GM23338 (cell line): ENCODE results near the gene IKZF1. TPM values are rescaled to one million over a fixed set of nuclear protein-coding genes. Genes with fewer than 3 reads are reported as not detected.
A peak's percentile ranks its signal among the peaks of the same experiment; 100 is the strongest.

Experiments used
- ATAC-seq: fragments of 200-7000 bp; cut with Tn5 transposase; 3 replicates; pipeline ENCODE4 v1.9.1; 2020
- DNase-seq: peaks from one replicate; pipeline ENCODE4 v3.0.0-alpha.2; 2015; ENCODE audit warnings: low spot score
- H2AFZ ChIP-seq: fragments of 200-600 bp; sonication (generic); 2 replicates; pipeline ENCODE4 v1.8.0; 2016; ENCODE audit warnings: antibody characterized with exemption, mild to moderate bottlenecking, moderate library complexity
- H3F3A ChIP-seq: fragments of 200-600 bp; sonication (generic); replicated peaks from 2 replicates; pipeline ENCODE4 v1.8.0; 2017; ENCODE audit warnings: antibody characterized with exemption, mixed run types, low read depth
- H3K27ac ChIP-seq: fragments of 200-600 bp; sonication (generic); 2 replicates; pipeline ENCODE4 v1.6.1; 2016; ENCODE audit warnings: low read depth
- H3K27me3 ChIP-seq: fragments of 200-600 bp; sonication (generic); 2 replicates; pipeline ENCODE4 v1.8.0; 2016; ENCODE audit warnings: mild to moderate bottlenecking, mixed run types, moderate library complexity; ENCODE audit not compliant: insufficient read depth
- H3K36me3 ChIP-seq: fragments of 200-600 bp; sonication (generic); 2 replicates; pipeline ENCODE4 v1.8.0; 2016; ENCODE audit warnings: mild to moderate bottlenecking; ENCODE audit not compliant: insufficient read depth
- H3K4me1 ChIP-seq: fragments of 200-600 bp; sonication (generic); 2 replicates; pipeline ENCODE4 v1.8.0; 2016; ENCODE audit warnings: mild to moderate bottlenecking, moderate library complexity; ENCODE audit not compliant: insufficient read depth
- H3K4me2 ChIP-seq: fragments of 200-600 bp; sonication (generic); 2 replicates; pipeline ENCODE4 v1.7.1; 2017; ENCODE audit warnings: mixed run types
- H3K4me3 ChIP-seq: fragments of 200-600 bp; sonication (generic); 2 replicates; pipeline ENCODE4 v1.6.1; 2016; ENCODE audit warnings: mixed run types
- H3K79me2 ChIP-seq: fragments of 200-600 bp; sonication (generic); replicated peaks from 2 replicates; pipeline ENCODE4 v1.8.0; 2017; ENCODE audit warnings: mild to moderate bottlenecking; ENCODE audit not compliant: insufficient read depth
- H3K9me2 ChIP-seq: fragments of 200-600 bp; sonication (generic); 2 replicates; pipeline ENCODE4 v1.8.0; 2017; ENCODE audit not compliant: insufficient read depth
- H4K20me1 ChIP-seq: fragments of 200-600 bp; sonication (generic); replicated peaks from 2 replicates; pipeline ENCODE4 v1.8.0; 2017; ENCODE audit warnings: mild to moderate bottlenecking; ENCODE audit not compliant: insufficient read depth
- H3K27ac Mint-ChIP-seq: 2 replicates; pipeline ENCODE4 v1.8.0; 2020; ENCODE audit warnings: inconsistent platforms, mild to moderate bottlenecking, moderate library complexity, mixed read lengths
- H3K27me3 Mint-ChIP-seq: 3 replicates; pipeline ENCODE4 v1.8.0; 2022; ENCODE audit warnings: low read depth, mild to moderate bottlenecking, moderate library complexity, mixed read lengths, inconsistent platforms; ENCODE audit not compliant: insufficient read depth, poor library complexity
- H3K36me3 Mint-ChIP-seq: 3 replicates; pipeline ENCODE4 v1.8.0; 2021; ENCODE audit warnings: low read depth, mild to moderate bottlenecking, inconsistent platforms, moderate library complexity, mixed read lengths
- H3K4me1 Mint-ChIP-seq: 3 replicates; pipeline ENCODE4 v1.8.0; 2020; ENCODE audit warnings: mild to moderate bottlenecking, inconsistent platforms, mixed read lengths
- H3K4me3 Mint-ChIP-seq: 3 replicates; pipeline ENCODE4 v1.8.0; 2021; ENCODE audit warnings: moderate library complexity, mild to moderate bottlenecking, inconsistent platforms, mixed read lengths
- H3K9me3 Mint-ChIP-seq: 3 replicates; pipeline ENCODE4 v1.8.0; 2020; ENCODE audit warnings: moderate library complexity, mild to moderate bottlenecking, inconsistent platforms, mixed read lengths
- polyA plus RNA-seq: library from polyadenylated mRNA; unstranded; fragments of >200 nt; fragmentation: Nextera tagmentation; extraction: Ambion mirVana; gene quantifications from 2 replicates; pipeline ENCODE4 v1.2.1, GENCODE V29; 2016
- total RNA-seq: library from RNA; depleted of rRNA; stranded (reverse); fragments of >200 nt; shearing (Covaris generic); gene quantifications from 2 replicates; pipeline ENCODE4 v1.2.3, GENCODE V29; 2014
- TF ChIP-seq, protein P1 (sequence below), 2 experiments: fragments of 200-600 bp in 1 of 2; sonication (generic) in 1 of 2; conservative IDR thresholded peaks; 2 replicates each; pipeline versions ENCODE4 v1.5.1 to v1.6.1; 2016 to 2017; ENCODE audit warnings: antibody characterized with exemption in 2 of 2, low read depth in 2 of 2, mild to moderate bottlenecking in 2 of 2, moderate library complexity in 1 of 2
- TF ChIP-seq, protein P2 (sequence below): IDR thresholded peaks from one replicate; pipeline ENCODE4 v1.6.1; 2018; ENCODE audit warnings: antibody characterized with exemption; ENCODE audit not compliant: unreplicated experiment
- TF ChIP-seq, protein P3 (sequence below): fragments of 250-450 bp; sonication (Bioruptor Pico); IDR thresholded peaks from 2 replicates; pipeline ENCODE4 v1.5.0; 2020; ENCODE audit warnings: mild to moderate bottlenecking, moderate library complexity

Gene IKZF1
- total and polyA plus RNA-seq, 2 experiments from 2014 or later: 0.57 to 1.8 TPM

DNA sequence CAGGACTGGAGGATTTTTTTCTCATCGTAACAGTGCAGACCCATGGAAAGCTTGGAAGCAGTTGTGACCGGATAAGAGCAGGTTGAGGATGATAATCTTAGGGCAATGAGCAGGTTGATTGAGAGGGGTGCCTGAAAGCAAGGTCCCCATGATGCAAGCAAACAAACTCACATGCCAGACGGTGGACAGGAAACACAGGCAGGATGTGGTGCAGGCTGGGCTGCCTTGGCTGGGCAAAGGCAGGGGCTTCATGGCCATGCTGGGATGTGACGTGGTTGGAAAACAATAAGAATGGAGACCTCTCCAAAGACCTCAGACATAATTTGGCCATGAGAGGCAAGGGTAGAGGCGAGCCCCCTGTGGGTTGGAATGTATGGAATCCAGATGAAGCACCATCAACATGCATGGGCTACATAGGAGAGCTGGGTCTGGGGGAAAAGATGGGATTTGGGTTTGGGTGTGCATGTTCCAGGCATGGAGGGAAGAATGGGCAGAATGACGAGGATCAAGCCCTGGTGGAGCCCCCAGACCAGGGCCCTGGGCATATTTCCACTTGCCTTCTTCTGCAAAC lies 58.3 kb downstream of the IKZF1 start:
- no peaks in the 10 kb centered on the region for H3K36me3 Mint-ChIP-seq
- H3K27me3 ChIP-seq: no peaks in the 10 kb centered on the region
- no peak overlapping the region for H3K4me3 ChIP-seq
- no peaks in the 10 kb centered on the region for H4K20me1 ChIP-seq
- peaks cover 8% of the 10 kb centered on the region for H3K27me3 Mint-ChIP-seq
- no peak overlapping the region for H3K4me2 ChIP-seq
- no peaks in the 10 kb centered on the region for H3K79me2 ChIP-seq
- H3F3A ChIP-seq: no peaks in the 10 kb centered on the region
- peaks cover 7% of the 10 kb centered on the region for H3K4me1 Mint-ChIP-seq
- peak; percentile 32 for DNase-seq
- H3K27ac Mint-ChIP-seq: no peak overlapping the region
- H3K9me2 ChIP-seq: peaks cover 9% of the 10 kb centered on the region
- no peak overlapping the region for H3K4me3 Mint-ChIP-seq
- no peaks in the 10 kb centered on the region for H3K9me3 Mint-ChIP-seq
- no peak overlapping the region for H3K27ac ChIP-seq
- ATAC-seq: no peak
- no peaks in the 10 kb centered on the region for H3K4me1 ChIP-seq
- no peaks in the 10 kb centered on the region for H3K36me3 ChIP-seq
- no peak overlapping the region; the same call in 1 of the 2 replicates for H2AFZ ChIP-seq
- TF ChIP-seq, protein P1, sequence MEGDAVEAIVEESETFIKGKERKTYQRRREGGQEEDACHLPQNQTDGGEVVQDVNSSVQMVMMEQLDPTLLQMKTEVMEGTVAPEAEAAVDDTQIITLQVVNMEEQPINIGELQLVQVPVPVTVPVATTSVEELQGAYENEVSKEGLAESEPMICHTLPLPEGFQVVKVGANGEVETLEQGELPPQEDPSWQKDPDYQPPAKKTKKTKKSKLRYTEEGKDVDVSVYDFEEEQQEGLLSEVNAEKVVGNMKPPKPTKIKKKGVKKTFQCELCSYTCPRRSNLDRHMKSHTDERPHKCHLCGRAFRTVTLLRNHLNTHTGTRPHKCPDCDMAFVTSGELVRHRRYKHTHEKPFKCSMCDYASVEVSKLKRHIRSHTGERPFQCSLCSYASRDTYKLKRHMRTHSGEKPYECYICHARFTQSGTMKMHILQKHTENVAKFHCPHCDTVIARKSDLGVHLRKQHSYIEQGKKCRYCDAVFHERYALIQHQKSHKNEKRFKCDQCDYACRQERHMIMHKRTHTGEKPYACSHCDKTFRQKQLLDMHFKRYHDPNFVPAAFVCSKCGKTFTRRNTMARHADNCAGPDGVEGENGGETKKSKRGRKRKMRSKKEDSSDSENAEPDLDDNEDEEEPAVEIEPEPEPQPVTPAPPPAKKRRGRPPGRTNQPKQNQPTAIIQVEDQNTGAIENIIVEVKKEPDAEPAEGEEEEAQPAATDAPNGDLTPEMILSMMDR (conservative IDR thresholded peaks at IDR 0.05; ENCODE audit: low read depth in 2 of 2): 0 out of 4 replicates have a peak, but pooled peaks of 1 of the 2 experiments have one; percentile 16
- TF ChIP-seq, protein P2, sequence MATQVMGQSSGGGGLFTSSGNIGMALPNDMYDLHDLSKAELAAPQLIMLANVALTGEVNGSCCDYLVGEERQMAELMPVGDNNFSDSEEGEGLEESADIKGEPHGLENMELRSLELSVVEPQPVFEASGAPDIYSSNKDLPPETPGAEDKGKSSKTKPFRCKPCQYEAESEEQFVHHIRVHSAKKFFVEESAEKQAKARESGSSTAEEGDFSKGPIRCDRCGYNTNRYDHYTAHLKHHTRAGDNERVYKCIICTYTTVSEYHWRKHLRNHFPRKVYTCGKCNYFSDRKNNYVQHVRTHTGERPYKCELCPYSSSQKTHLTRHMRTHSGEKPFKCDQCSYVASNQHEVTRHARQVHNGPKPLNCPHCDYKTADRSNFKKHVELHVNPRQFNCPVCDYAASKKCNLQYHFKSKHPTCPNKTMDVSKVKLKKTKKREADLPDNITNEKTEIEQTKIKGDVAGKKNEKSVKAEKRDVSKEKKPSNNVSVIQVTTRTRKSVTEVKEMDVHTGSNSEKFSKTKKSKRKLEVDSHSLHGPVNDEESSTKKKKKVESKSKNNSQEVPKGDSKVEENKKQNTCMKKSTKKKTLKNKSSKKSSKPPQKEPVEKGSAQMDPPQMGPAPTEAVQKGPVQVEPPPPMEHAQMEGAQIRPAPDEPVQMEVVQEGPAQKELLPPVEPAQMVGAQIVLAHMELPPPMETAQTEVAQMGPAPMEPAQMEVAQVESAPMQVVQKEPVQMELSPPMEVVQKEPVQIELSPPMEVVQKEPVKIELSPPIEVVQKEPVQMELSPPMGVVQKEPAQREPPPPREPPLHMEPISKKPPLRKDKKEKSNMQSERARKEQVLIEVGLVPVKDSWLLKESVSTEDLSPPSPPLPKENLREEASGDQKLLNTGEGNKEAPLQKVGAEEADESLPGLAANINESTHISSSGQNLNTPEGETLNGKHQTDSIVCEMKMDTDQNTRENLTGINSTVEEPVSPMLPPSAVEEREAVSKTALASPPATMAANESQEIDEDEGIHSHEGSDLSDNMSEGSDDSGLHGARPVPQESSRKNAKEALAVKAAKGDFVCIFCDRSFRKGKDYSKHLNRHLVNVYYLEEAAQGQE: no peak
- TF ChIP-seq, protein P3, sequence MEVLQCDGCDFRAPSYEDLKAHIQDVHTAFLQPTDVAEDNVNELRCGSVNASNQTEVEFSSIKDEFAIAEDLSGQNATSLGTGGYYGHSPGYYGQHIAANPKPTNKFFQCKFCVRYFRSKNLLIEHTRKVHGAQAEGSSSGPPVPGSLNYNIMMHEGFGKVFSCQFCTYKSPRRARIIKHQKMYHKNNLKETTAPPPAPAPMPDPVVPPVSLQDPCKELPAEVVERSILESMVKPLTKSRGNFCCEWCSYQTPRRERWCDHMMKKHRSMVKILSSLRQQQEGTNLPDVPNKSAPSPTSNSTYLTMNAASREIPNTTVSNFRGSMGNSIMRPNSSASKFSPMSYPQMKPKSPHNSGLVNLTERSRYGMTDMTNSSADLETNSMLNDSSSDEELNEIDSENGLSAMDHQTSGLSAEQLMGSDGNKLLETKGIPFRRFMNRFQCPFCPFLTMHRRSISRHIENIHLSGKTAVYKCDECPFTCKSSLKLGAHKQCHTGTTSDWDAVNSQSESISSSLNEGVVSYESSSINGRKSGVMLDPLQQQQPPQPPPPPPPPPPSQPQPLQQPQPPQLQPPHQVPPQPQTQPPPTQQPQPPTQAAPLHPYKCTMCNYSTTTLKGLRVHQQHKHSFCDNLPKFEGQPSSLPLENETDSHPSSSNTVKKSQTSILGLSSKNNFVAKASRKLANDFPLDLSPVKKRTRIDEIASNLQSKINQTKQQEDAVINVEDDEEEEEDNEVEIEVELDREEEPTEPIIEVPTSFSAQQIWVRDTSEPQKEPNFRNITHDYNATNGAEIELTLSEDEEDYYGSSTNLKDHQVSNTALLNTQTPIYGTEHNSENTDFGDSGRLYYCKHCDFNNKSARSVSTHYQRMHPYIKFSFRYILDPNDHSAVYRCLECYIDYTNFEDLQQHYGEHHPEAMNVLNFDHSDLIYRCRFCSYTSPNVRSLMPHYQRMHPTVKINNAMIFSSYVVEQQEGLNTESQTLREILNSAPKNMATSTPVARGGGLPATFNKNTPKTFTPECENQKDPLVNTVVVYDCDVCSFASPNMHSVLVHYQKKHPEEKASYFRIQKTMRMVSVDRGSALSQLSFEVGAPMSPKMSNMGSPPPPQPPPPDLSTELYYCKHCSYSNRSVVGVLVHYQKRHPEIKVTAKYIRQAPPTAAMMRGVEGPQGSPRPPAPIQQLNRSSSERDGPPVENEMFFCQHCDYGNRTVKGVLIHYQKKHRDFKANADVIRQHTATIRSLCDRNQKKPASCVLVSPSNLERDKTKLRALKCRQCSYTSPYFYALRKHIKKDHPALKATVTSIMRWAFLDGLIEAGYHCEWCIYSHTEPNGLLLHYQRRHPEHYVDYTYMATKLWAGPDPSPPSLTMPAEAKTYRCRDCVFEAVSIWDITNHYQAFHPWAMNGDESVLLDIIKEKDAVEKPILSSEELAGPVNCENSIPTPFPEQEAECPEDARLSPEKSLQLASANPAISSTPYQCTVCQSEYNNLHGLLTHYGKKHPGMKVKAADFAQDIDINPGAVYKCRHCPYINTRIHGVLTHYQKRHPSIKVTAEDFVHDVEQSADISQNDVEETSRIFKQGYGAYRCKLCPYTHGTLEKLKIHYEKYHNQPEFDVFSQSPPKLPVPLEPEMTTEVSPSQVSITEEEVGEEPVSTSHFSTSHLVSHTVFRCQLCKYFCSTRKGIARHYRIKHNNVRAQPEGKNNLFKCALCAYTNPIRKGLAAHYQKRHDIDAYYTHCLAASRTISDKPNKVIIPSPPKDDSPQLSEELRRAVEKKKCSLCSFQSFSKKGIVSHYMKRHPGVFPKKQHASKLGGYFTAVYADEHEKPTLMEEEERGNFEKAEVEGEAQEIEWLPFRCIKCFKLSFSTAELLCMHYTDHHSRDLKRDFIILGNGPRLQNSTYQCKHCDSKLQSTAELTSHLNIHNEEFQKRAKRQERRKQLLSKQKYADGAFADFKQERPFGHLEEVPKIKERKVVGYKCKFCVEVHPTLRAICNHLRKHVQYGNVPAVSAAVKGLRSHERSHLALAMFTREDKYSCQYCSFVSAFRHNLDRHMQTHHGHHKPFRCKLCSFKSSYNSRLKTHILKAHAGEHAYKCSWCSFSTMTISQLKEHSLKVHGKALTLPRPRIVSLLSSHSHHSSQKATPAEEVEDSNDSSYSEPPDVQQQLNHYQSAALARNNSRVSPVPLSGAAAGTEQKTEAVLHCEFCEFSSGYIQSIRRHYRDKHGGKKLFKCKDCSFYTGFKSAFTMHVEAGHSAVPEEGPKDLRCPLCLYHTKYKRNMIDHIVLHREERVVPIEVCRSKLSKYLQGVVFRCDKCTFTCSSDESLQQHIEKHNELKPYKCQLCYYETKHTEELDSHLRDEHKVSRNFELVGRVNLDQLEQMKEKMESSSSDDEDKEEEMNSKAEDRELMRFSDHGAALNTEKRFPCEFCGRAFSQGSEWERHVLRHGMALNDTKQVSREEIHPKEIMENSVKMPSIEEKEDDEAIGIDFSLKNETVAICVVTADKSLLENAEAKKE: 0 out of 2 replicates have a peak, but pooled peaks have one; percentile 10
